HG02588 (cell line): ENCODE measurements around the gene TMSB4X.
"Not testable (repeated sequence)": the region's sequence is repeated elsewhere in the genome, so short reads cannot be mapped to it uniquely, and the experiment has no call there.

Source experiments
- ATAC-seq: cut with Tn5 transposase; IDR thresholded peaks from one replicate; pipeline ENCODE4 v1.9.1; 2021; ENCODE audit warnings: mild to moderate bottlenecking, moderate library complexity; ENCODE audit not compliant: unreplicated experiment

Gene TMSB4X

DNA sequence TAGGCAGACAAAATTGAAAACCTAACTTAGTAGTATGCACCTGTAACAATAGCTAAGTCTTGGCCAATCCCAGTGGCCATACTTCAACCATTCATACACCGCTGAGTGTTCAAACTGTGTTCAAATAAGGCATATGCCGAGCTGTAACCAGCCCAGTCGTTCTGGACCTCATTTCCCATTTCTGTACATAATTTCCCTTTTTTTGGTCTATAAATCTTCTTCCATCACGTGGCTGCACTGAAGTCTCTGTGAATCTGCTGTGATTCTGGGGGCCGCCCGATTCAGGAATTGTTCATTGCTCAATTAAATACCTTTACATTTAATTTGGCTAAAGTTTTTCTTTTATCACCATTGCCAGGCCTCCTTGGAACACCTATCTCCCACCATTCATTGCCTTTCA lies 41.8 kb downstream of the TMSB4X start:
- ATAC-seq, result not testable (repeated sequence)

DNA sequence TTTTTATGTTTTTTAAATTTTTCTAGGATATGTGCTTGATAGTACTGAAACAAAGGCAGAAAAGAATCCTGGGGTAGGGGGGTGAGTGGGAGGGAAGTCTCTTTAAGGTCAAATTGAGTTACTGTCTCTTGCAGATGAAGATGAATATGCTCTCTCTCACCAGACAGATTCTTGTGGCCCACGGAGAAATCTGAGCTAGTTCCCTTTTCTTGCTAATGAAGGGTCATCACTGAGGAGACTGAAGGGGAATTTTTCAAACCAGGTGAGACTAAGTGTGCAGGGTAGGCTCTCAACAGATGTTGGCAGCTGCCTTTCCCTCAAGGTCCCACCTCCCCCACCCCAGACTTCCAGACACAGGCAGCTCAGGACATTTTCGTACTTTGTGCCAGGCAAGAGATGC lies 48.0 kb downstream of the TMSB4X start:
- ATAC-seq, result peak; percentile 50

DNA sequence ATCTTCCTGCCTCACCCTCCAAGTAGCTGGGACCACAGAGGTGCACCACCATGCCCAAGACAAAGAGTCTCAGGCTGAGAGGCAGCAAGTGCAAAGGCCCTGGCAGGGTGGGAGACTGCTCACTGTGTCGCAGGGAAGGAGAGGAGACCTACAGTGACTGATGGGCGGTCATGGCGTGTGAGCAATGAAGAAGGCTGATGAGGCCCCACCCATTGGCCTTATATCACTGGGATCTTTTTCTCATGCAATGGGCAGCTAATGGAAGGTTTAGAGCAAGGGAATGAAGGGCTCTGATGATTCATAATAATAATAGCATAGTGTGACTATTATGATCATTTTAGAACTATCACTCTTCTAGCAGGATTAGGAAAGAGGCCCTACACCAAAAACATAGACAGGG lies 48.7 kb downstream of the TMSB4X start:
- ATAC-seq, result no peak

GRCh38 chrX:13023979-13024378 lies 49.1 kb downstream of the TMSB4X start:
- no peak for ATAC-seq

GRCh38 chrX:13024986-13025385 lies 50.1 kb downstream of the TMSB4X start:
- no peak for ATAC-seq
